Activated CD4-positive, alpha-beta T cell treated with anti-CD3 and anti-CD28 coated beads, Interleukin-10, Interleukin-2, amounts not matched to agents 100 ng/mL and 50 ng/mL, durations not matched to agents 16 hours and 8 hours (primary cell): ENCODE data around the gene FAXDC2.

Experiments
- DNase-seq: peaks from one replicate; pipeline ENCODE4 v3.0.0-alpha.2; 2020

Gene FAXDC2

GRCh38 chr5:154850255-154851062, at the start of gene FAXDC2:
Gene FAXDC2, minus strand, starts transcription at chr5:154850603. Its CDS starts 12,425 bp downstream, at chr5:154838178.
- no peak for DNase-seq

- no peak for DNase-seq
Observed at GRCh38 chr5:154900066-154900465, 49.7 kb upstream of the FAXDC2 start.

GRCh38 chr5:154899151-154899816, 48.9 kb upstream of the FAXDC2 start:
- DNase-seq = no peak

- no peak for DNase-seq
Observed at GRCh38 chr5:154898210-154898609, 47.8 kb upstream of the FAXDC2 start.

- no peak for DNase-seq
Observed at GRCh38 chr5:154896562-154897165, 46.3 kb upstream of the FAXDC2 start.

GRCh38 chr5:154895606-154896561, 45.5 kb upstream of the FAXDC2 start:
- no peak for DNase-seq

- DNase-seq = no peak
Observed at GRCh38 chr5:154893381-154893780, 43.0 kb upstream of the FAXDC2 start.

- DNase-seq = no peak
Observed at GRCh38 chr5:154892369-154892771, 42.0 kb upstream of the FAXDC2 start.

- DNase-seq = no peak
Observed at GRCh38 chr5:154885439-154885838, 35.0 kb upstream of the FAXDC2 start.

GRCh38 chr5:154884424-154884823, 34.0 kb upstream of the FAXDC2 start:
- DNase-seq = no peak

- DNase-seq = no peak
Observed at GRCh38 chr5:154881986-154882385, 31.6 kb upstream of the FAXDC2 start.

GRCh38 chr5:154878642-154879335, 28.4 kb upstream of the FAXDC2 start:
- no peak for DNase-seq

GRCh38 chr5:154873791-154874331, 23.5 kb upstream of the FAXDC2 start:
- DNase-seq = no peak

GRCh38 chr5:154871734-154872133, 21.3 kb upstream of the FAXDC2 start:
- DNase-seq = no peak

GRCh38 chr5:154868702-154869101, 18.3 kb upstream of the FAXDC2 start:
- DNase-seq = no peak

- DNase-seq = no peak
Observed at GRCh38 chr5:154866841-154867240, 16.4 kb upstream of the FAXDC2 start.

- DNase-seq = no peak
Observed at GRCh38 chr5:154865466-154866184, 15.2 kb upstream of the FAXDC2 start.

- no peak for DNase-seq
Observed at GRCh38 chr5:154863291-154864080, 13.1 kb upstream of the FAXDC2 start.

GRCh38 chr5:154862766-154863165, 12.4 kb upstream of the FAXDC2 start:
- no peak for DNase-seq

- no peak for DNase-seq
Observed at GRCh38 chr5:154861946-154862345, 11.5 kb upstream of the FAXDC2 start.
